Activated CD8-positive, alpha-beta memory T cell treated with anti-CD3 and anti-CD28 coated beads for 1 hour (primary cell): ENCODE data around the gene NDUFA13.

Experiments used
- DNase-seq, 2 donors: peaks; one replicate each; pipeline ENCODE4 v3.0.0-alpha.2; 2020; ENCODE audit warnings: low read depth in 1 of 2; ENCODE audit errors: extremely low read depth in 1 of 2

The NDUFA13 gene

DNA sequence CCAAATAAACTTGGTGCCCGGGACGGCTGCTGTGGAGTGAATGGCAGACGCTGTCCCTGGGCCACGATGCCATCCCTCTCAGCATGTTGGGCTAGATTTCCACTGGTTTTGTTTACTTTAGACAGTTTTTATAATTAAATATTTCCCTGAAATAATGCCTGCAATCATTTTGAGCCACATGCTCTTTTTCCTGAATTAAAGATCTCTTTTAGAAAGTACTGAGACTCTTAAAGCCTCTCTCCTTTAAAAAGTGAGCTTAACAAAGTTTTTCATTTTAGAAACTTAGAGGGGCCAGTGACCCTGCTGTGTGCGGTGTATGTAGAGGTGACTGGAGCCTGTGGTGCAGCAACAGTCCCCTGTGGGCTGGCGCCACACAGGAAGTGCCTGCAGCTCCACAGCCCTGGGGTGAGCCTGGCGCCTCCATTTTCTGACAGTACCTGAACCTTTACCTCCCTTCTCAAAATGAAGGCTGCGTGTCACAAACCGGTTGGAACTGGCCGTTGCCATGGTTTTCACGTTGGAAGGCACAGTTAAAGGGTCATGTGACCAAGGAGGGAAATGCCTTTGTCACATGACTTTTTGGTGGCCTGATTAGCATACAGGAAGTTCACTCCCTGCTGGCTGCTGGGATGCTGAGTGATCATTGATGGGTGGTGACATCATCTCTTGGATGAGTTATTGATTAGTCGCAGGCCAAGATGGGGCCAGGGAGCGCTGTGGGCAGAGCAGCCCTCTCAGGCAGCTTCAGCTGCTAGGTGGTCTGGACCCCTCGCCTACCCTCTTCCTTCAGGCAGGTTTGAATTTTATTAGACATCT lies 26.9 kb upstream of the NDUFA13 start:
- peak; percentile 72 to 74 for DNase-seq

DNA sequence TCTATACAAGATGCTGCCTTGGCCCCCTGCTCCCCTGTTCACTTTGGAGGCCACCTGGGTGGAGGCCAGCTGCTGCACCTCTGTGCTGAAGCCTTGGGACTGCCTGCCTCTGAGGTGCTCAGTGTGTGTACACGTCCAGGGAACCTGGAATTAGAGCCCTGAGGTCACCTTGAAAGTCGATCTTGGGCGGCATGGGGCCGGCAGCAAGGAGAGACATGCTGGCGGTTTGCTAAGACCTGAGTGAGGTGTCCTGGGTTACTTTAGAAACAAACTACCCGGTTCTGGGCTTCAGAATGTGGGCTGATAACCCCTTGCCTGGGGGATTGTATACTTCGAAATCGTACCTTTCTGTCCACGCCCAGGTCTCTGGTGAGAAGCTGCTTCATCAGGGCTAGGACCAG lies 26.2 kb upstream of the NDUFA13 start:
- DNase-seq: no peak

DNA sequence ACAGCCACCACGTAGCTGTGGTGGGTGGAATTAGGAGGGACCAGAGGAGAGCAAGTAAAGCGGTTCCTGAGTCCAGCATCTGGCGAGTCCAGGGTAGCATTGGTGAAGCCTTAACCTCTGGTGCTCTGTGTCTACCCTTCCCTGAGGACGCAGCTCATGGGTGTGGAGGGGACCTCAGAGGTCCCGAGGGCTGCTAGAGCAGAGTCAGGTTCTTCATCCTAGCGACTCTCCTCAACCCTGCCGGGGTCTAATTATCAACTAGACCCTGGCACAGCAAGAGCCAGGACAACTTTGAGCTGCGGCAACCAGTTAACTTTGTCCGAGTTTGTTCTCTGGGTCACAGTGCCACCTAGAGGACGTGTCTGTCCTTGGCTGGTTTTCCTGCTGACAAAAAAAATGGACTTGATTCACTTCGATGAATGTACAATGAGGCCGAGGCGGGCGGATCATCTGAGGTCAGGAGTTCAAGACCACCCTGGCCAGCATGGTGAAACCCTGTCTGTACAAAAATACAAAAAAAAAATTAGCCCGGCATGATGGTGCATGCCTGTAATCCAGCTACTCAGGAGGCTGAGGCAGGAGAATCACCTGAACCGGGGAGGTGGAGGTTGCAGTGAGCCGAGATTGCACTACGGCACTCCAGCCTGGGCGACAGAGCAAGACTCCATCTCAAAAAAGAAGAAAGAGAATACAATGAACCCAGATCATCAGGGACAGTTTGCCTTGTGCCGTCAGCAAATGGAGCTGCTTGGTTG lies 25.6 kb upstream of the NDUFA13 start:
- peak; percentile 58 to 62 for DNase-seq

DNA sequence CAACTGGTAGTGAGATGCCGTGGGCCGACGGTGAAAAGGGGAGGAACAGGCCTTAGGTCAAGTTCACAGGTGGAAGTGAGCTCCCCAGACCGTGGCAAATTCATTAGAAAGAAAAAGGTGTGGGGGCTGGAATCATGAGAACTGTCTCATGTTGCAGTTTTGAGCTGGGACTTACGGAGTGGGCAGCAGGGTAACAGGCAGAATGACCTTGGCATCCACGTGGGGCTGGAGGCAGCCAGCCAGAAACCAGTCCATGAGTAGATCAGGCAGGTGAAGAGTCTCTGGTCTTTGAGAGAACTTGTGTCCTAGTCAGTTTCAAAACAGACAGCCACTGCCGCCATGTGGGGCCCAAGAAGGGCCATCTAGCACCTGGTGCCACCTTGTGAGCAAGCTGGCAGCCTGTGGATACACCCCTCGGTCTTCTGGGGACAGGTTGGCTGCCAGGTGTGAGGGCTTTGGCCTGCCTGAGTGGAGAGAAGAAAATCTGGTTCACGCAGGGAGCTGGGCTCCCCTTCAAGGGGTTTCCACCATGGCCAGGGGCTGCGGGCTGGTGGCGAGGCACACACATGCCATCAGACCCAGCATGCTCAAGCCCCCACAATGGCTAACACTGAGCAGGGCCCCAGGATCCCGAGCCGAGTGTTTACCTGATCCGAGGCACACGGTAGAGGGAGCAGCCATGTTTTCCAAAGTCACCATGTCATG lies 24.6 kb upstream of the NDUFA13 start:
- no peak for DNase-seq

DNA sequence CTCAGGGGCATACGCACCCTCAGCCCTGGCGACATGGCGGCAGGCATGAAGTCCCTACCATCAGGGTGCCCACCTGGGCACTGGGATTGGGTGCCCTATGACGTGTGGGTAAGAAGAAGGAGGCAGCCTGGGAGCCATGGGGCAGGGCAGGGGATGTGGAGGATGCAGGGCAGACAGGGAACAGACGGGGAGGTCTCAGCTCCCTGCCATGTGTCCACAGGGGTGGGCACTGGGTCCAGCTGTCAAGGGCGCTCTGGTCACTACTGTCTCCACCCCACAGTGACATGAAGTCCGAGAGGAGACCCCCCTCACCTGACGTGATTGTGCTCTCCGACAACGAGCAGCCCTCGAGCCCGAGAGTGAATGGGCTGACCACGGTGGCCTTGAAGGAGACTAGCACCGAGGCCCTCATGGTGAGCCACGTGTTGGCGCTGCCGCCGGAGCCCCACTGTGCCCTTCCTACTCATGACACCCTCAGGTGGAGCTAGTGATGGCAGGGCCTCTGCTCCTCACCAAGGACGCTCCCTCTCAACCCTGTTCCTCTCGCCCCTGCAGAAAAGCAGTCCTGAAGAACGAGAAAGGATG lies 23.9 kb upstream of the NDUFA13 start:
- DNase-seq: no peak

DNA sequence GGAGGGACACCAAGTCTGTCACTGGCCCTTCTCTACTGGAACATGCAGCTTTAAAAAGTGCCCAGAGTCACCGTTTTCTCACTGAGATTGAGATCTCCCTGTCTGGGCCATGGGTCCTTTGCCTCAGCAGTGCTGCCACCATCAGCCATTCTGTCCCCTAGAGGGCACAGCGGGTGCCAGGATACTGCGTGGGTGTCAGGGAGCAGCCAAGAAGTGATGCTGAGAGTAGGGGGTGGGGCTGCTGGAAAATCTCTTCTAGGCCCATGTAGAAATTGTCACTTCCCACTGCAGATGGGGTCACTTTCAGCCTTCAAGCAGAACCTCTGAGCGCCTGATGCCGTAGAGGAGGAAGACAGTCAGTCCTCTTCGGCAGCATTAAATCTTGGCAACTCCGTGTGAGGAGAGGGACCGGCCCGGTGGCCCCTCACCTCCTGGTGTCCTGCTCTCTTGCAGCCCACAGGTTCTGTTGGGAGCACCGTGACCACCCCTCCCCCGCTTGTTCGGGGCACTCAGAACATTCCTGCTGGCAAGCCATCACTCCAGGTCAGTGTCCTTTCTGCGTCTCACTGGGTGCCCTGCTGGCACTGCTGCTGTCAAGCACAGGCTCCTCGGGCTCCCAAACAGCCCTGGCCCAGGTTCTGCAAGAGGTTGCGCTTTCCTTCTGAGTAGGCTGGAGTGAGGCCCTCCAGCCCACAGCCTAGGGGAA lies 22.0 kb upstream of the NDUFA13 start:
- DNase-seq: no peak

DNA sequence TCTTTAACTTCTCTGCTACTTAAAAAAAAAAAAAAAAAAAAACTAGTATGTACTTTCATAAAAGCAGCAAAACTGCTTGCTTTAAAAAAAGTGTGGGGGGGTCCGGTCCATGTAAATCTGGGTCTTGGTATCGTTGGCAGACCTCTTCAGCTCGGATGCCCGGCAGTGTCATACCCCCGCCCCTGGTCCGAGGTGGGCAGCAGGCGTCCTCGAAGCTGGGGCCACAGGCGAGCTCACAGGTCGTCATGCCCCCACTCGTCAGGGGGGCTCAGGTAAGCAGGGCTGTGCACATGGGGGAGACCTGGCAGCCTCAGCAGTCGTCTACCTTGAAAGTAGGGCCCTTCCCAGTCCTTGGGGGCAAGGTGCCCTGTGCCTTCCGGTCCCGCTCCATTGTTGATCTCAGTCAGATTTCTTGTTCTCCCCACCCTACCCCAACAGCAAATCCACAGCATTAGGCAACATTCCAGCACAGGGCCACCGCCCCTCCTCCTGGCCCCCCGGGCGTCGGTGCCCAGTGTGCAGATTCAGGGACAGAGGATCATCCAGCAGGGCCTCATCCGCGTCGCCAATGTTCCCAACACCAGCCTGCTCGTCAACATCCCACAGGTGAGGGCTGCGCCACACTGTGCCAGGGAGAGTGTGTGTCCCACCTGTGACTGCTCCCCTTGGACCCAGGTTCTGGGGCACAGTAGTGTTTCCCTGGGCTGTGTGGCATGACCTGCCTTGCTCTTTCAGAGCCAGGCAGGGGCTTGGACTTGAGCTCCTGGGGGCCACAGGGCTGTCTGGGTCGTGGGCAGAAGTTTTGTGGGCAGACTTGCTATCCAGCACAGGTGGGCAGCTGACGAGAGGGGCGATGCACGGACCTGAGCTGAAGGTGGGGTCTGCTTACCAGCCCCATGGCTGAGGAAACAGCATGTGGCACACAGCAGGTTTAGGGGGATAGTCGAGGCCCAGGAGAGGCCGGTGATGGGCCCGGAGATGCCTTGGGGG lies 20.1 kb upstream of the NDUFA13 start:
- DNase-seq: no peak

DNA sequence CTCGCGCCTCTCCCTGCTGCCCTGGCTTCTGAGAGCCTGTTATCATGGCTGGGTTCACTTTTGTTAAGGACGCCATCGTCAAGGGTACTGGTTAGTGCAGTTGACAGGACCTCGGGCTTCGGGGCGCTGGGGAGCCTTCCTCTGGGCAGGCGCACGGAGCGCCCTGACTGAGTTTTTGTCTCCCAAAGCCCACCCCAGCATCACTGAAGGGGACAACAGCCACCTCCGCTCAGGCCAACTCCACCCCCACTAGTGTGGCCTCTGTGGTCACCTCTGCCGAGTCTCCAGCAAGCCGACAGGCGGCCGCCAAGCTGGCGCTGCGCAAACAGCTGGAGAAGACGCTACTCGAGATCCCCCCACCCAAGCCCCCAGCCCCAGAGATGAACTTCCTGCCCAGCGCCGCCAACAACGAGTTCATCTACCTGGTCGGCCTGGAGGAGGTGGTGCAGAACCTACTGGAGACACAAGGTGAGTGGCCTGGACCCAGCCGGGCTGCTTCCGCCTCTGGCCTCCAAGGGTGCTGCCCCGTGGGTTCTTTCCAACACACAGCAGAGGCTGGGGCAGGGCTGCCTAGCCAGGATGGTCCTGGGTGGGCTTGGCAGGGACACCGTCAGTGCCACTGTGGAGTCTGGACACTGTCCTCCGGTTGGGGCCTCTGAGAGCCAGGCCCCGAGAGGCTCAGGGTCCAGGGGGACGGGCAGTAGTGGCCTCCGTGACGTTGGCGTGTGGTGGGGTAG lies 17.6 kb upstream of the NDUFA13 start:
- no peak for DNase-seq

DNA sequence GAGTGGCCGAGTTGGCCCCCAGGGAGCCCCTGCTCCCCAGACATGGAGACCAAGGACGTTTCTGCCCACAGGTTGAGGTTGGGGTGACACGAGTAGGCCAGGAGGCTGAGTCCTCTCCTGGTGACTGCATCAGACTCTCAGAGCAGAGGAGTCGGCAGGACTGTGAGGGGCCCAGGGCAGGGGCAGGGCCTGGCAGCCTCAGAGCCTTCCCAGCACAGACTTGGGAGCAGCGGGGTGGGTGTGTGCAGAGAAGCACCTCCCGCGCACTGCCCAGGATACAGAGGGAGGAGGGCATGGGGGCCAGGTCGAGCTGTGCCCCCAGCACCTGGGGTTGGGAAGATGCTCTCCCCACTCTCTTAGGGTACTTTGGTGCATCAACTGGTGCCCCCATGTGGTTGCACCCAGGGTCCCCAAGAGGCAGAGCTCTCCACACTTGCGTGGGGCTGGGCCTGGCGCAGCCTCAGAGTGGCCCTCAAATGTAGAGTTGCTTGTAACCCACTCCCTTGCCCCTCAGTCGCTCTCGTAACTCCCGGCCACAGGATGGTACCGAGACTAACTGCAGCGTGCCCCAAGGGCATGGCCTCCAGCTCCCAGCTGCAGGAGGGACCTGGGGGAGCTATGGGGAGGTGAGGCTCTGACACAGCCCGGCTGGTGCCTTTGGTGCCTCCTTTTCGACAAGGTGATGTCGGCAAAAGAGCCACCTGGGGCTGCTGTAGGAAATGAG lies 16.6 kb upstream of the NDUFA13 start:
- DNase-seq: no peak

DNA sequence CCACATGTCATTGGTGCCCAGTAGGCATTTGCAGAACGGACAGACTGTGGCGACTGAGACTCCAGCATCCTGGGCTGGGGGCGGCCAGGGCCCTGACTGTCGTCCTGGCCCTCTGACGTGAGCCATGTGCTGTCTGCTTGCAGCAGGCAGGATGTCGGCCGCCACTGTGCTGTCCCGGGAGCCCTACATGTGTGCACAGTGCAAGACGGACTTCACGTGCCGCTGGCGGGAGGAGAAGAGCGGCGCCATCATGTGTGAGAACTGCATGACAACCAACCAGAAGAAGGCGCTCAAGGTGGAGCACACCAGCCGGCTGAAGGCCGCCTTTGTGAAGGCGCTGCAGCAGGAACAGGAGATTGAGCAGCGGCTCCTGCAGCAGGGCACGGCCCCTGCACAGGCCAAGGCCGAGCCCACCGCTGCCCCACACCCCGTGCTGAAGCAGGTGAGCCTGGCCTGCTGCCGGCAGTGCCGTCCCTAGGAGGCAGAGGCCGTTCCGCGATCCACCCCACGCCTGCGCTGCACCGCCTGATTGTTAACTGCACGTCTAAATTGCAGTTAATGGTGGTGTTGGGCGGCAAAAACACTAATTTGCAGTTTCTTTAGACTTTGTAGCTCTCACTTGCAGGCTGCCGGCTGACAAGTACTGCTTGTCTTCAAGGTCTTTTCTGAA lies 14.9 kb upstream of the NDUFA13 start:
- no peak for DNase-seq

DNA sequence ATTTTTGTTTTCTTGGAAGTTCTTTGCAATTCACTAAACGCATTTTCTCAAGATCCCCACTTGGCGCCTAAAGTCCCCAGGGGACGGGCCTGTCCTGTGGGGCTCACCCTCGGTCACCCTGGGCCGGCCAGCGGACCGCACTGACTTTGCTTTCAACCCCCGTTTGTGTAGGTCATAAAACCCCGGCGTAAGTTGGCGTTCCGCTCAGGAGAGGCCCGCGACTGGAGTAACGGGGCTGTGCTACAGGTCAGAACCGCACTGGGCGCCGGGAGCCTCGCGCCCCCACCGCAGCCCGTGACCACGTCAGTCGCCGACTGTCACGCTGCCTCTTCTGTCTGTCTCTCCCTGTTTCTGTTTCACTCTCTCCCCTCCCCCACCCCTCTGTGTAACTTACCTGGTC lies 14.2 kb upstream of the NDUFA13 start:
- no peak for DNase-seq

DNA sequence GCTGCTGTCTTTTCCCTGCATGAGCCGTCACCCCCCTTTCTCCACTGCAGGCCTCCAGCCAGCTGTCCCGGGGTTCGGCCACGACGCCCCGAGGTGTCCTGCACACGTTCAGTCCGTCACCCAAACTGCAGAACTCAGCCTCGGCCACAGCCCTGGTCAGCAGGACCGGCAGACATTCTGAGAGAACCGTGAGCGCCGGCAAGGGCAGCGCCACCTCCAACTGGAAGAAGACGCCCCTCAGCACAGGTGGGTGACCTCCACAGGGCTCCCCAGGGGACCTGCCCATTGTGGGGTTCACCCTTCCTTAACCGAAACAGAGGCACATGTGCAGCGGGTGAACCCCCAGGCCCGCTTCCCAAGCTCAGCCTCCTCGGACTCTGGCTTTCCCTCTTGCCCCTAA lies 13.7 kb upstream of the NDUFA13 start:
- no peak for DNase-seq

DNA sequence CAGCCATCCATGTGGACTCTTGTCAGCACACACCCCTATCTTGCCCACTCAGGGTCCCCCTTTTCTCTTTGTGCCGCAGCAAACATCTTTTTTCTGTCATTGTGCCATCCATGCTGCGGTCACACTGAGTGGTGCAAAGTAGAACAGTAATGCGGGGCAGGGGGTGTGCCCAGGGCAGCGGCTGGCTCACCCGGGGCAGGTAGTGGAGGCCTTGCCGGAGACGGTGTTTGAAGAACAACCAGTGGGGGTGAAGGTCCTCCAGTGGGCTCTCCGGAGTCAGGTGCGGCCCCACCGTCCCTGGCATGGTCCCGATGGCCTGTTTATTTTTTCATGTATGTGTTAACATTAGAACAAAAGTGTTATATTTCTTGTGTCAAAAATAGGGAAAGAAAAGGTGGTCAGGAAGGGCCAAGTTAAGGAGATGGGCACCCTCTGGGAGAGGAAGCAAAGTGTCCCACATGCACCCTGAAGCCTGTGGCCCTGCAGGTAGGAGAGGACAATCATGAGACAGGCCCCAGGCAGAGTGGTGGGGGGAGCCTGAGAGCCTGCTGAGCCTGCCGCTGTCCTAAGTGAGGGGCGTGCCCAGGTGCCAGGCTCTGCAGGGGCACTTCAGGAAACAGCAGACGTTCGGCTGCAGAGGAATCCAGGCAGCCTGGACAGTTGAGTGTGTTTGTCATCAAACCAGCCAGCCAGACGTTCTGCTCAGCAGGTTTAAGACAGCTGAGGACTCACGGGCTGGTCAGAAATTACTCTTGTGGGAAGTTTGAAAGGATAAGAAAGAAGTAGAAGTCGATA lies 13.0 kb upstream of the NDUFA13 start:
- DNase-seq: no peak

DNA sequence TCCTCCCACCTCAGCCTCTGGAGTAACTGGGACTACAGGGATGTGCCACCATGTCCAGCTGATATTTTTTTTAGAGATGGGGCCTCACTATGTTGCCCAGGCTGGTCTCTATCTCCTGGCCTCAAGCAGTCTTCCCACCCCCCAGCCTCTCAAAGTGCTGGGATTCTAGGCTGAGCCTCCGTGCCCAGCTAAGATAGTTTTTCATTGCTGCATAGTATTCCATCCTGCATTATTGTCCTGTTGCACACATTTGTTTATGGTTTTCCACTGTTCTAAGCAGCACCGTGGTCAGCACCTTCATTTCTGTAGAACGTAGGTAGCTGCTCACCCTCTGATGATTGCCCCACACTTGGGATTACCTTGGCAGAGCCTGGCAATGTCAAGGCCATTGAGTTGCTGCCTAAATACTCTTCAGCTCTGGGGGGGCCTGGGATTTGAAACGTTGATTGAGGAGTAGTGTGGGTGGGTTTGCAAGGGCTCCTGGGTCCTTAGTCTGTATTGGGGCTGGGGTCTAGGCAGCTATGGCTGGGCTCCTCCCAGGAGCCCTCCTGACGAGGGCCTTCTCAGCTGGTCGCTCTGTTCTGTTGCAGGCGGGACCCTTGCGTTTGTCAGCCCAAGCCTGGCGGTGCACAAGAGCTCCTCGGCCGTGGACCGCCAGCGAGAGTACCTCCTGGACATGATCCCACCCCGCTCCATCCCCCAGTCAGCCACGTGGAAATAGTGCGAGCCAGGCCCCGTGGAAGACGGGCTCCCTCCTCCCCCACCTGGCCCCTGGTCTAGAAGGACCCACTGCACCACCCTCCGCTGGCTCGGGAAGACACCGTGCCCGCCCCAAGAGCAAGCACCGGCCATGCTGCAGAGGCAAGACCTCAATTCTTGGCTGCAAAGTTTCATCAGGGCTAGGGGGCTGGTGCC lies 11.0 kb upstream of the NDUFA13 start:
- no peak for DNase-seq

DNA sequence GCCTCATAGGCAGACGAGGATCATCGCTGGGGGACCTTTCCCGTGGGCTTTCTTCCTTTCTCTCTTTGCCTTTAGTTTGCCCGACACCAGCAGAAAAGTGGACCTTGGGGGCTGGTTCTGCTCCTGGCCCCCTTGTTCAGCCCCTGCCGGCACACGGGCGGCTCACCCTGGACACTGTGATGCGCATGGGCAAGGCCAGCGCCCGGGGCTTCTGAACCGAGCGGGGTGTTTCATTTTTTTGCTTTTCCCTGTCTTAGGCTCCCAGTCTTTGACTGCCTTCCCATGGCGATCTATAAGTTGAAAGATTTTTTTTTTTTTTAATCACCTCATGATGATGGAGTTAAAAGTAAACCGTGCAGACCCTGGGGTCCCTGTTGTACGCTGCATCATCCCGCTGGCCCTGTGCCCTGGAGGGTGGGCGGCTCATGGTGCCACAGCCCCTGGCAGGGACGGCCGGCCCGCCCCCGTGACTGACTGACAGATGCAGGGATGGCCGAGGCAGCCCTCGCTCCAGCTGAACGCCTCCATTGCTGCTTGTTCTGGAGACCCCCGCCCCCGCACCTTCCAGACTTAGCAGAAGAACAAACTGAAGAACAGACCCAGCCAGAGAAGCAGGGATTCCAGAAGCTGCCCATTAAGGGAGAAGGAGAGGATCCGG lies 10.2 kb upstream of the NDUFA13 start:
- no peak for DNase-seq
